GM12878 (cell line): ENCODE measurements around the gene SGCD. TPM values are rescaled to one million over a fixed set of nuclear protein-coding genes. Genes with fewer than 3 reads are reported as not detected.

Experiments used
- ATAC-seq: fragments of 200-7000 bp; cut with Tn5 transposase; 3 replicates; pipeline ENCODE4 v1.9.1; 2020; ENCODE audit warnings: mild to moderate bottlenecking, moderate library complexity
- BruUV-seq: library from RNA; stranded (reverse); fragments of 400-500 nt; replicated peaks from 2 replicates; lab custom pipeline; 2021; lab: Mats Ljungman, UMichigan
- CTCF ChIA-PET: fragments of 300-600 bp; sonication (Branson Sonifier 250); formaldehyde crosslinking; extraction: SDS; loops from one replicate; lab custom pipeline; 2021; ENCODE audit warnings: inconsistent platforms; lab: Yijun Ruan, JAX
- POLR2A ChIA-PET: fragments of 350-600 bp; formaldehyde crosslinking; extraction: SDS; loops from one replicate; lab custom pipeline; 2021; ENCODE audit warnings: inconsistent platforms; lab: Charles Lee
- RAD21 ChIA-PET: fragments of 300-600 bp; sonication (Branson Sonifier 250); formaldehyde crosslinking; loops from one replicate; lab custom pipeline; 2023; ENCODE audit warnings: antibody characterized with exemption; ENCODE audit not compliant: unreplicated experiment; lab: Charles Lee
- SMC1A ChIA-PET: fragments of 300-600 bp; sonication (Branson Sonifier 250); formaldehyde crosslinking; loops from one replicate; lab custom pipeline; 2023; ENCODE audit not compliant: unreplicated experiment, uncharacterized antibody; lab: Charles Lee
- DNase-seq: peaks from one replicate; pipeline ENCODE4 v3.0.0-alpha.2; 2011; ENCODE audit warnings: low read depth, low spot score
- FAIRE-seq: peaks from 3 replicates; lab custom pipeline; 2011; peaks lifted over from hg19 to GRCh38; lab: Jason Lieb, UNC
- H2AFZ ChIP-seq: 2 replicates; pipeline ENCODE4 v1.6.0; 2011; ENCODE audit warnings: low read depth, low read length, control low read depth; ENCODE audit not compliant: control insufficient read depth
- H3K27ac ChIP-seq: 2 replicates; pipeline ENCODE4 v1.5.1; 2011; ENCODE audit warnings: control low read depth; ENCODE audit not compliant: control insufficient read depth, insufficient read depth
- H3K27me3 ChIP-seq, 2 experiments: replicated peaks in 1 of 2; 2 replicates each; pipeline versions ENCODE4 v1.6.0 to v1.6.1; 2011; ENCODE audit warnings: low read length in 1 of 2; ENCODE audit not compliant: control insufficient read depth in 2 of 2, insufficient read depth in 2 of 2
- H3K36me3 ChIP-seq, 2 experiments: 2 replicates each; pipeline ENCODE4 v1.5.1; 2011; ENCODE audit warnings: low read length in 1 of 2; ENCODE audit not compliant: control insufficient read depth in 2 of 2, insufficient read depth in 2 of 2
- H3K4me1 ChIP-seq: 2 replicates; pipeline ENCODE4 v1.6.1; 2011; ENCODE audit warnings: mild to moderate bottlenecking, low read length, moderate library complexity, mixed read lengths; ENCODE audit not compliant: control insufficient read depth, insufficient read depth
- H3K4me2 ChIP-seq: 2 replicates; pipeline ENCODE4 v1.6.0; 2011; ENCODE audit warnings: control low read depth; ENCODE audit not compliant: control insufficient read depth, insufficient read depth
- H3K4me3 ChIP-seq: fragments of 200-600 bp; sonication (generic); 2 replicates; pipeline ENCODE4 v1.5.1; 2016
- H3K79me2 ChIP-seq: 2 replicates; pipeline ENCODE4 v1.6.0; 2011; ENCODE audit warnings: low read length; ENCODE audit not compliant: control insufficient read depth, insufficient read depth
- H3K9ac ChIP-seq: 2 replicates; pipeline ENCODE4 v1.8.0; 2011; ENCODE audit warnings: low read length, control low read depth, mixed read lengths; ENCODE audit not compliant: control insufficient read depth, insufficient read depth
- H3K9me3 ChIP-seq: replicated peaks from 3 replicates; pipeline ENCODE4 v1.5.1; 2011; ENCODE audit warnings: mild to moderate bottlenecking, low read length; ENCODE audit not compliant: control insufficient read depth, insufficient read depth
- H4K20me1 ChIP-seq: 2 replicates; pipeline ENCODE4 v1.6.0; 2011; ENCODE audit not compliant: control insufficient read depth, insufficient read depth
- ASH2L ChIP-seq: fragments of 300-600, 200-600 bp; sonication (generic); IDR thresholded peaks from 2 replicates; pipeline ENCODE4 v1.6.1; 2017; ENCODE audit warnings: low read depth, mild to moderate bottlenecking, borderline replicate concordance
- EZH2 ChIP-seq: IDR thresholded peaks from 2 replicates; pipeline ENCODE4 v1.6.1; 2012; ENCODE audit warnings: low read depth, mild to moderate bottlenecking, control low read depth, inconsistent platforms, low read length, borderline replicate concordance; ENCODE audit not compliant: control insufficient read depth
- HCFC1 ChIP-seq: fragments of 150-350 bp; IDR thresholded peaks from 2 replicates; pipeline ENCODE4 v1.6.1; 2014; ENCODE audit warnings: low read length
- MXI1 ChIP-seq: fragments of 150-350 bp; IDR thresholded peaks from 2 replicates; pipeline ENCODE4 v1.6.1; 2011; ENCODE audit warnings: low read depth, mild to moderate bottlenecking, inconsistent platforms, low read length, improper control_type of control experiment
- RAD51 ChIP-seq: fragments of 450-650 bp; IDR thresholded peaks from 2 replicates; pipeline ENCODE4 v1.6.1; 2016; ENCODE audit warnings: moderate library complexity, mild to moderate bottlenecking, inconsistent platforms
- in situ Hi-C: fragments of 300-500 bp; cut with MboI; formaldehyde crosslinking; loops from 9 replicates; pipeline ENCODE4 v1.14.3; 2018; ENCODE audit warnings: mixed read lengths
- intact Hi-C: fragments of 100-400 bp; cut with micrococcal nuclease; formaldehyde crosslinking; loops from one replicate; pipeline ENCODE4 v1.14.2; 2022; ENCODE audit not compliant: unreplicated experiment
- polyA plus RNA-seq, 11 experiments: library from polyadenylated mRNA; depleted of rRNA in 4 of 11; unstranded in 6 of 11; stranded (reverse) in 5 of 11; fragments of >200 nt; fragmentation: Nextera tagmentation in 4 of 11; fragmentation: Illumina TruSeq in 1 of 11; extraction: Ambion mirVana in 4 of 11; extraction: Trizol in 1 of 11; gene quantifications; 1 replicate in 1 of 11; 2 replicates in 10 of 11; pipeline versions ENCODE4 v1.2.1 to v1.2.3, GENCODE V29; 2011 to 2016; ENCODE audit warnings: inconsistent platforms in 2 of 11, missing spikeins in 2 of 11, low read depth in 1 of 11
- total RNA-seq, 4 experiments: library from RNA; depleted of rRNA in 3 of 4; stranded (reverse); fragments of >200 nt in 3 of 4; fragmentation: Illumina TruSeq in 1 of 4; extraction: Trizol in 1 of 4; gene quantifications; 2 replicates each; pipeline versions ENCODE4 v1.2.1 to v1.2.3, GENCODE V29; 2013 to 2021
- TF ChIP-seq, protein P1 (sequence below): fragments of 450-650 bp; IDR thresholded peaks from 2 replicates; pipeline ENCODE4 v1.6.1; 2018; ENCODE audit warnings: mild to moderate bottlenecking, low read depth, moderate library complexity; ENCODE audit not compliant: partially characterized antibody
- TF ChIP-seq, protein P2 (sequence below): fragments of 150-350 bp; IDR thresholded peaks from 2 replicates; pipeline ENCODE4 v1.6.1; 2014; ENCODE audit warnings: mild to moderate bottlenecking, low read depth, low read length

The SGCD gene
- total and polyA plus RNA-seq, 10 of the 15 experiments (the other 5 are each of a cell fraction or from before 2014, with no cell fraction given): 0.06 TPM; not detected in 9

- TF ChIP-seq, protein P1, sequence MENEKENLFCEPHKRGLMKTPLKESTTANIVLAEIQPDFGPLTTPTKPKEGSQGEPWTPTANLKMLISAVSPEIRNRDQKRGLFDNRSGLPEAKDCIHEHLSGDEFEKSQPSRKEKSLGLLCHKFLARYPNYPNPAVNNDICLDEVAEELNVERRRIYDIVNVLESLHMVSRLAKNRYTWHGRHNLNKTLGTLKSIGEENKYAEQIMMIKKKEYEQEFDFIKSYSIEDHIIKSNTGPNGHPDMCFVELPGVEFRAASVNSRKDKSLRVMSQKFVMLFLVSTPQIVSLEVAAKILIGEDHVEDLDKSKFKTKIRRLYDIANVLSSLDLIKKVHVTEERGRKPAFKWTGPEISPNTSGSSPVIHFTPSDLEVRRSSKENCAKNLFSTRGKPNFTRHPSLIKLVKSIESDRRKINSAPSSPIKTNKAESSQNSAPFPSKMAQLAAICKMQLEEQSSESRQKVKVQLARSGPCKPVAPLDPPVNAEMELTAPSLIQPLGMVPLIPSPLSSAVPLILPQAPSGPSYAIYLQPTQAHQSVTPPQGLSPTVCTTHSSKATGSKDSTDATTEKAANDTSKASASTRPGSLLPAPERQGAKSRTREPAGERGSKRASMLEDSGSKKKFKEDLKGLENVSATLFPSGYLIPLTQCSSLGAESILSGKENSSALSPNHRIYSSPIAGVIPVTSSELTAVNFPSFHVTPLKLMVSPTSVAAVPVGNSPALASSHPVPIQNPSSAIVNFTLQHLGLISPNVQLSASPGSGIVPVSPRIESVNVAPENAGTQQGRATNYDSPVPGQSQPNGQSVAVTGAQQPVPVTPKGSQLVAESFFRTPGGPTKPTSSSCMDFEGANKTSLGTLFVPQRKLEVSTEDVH: no peak
- TF ChIP-seq EZH2: no peak
- no peak for TF ChIP-seq ASH2L
- no peak for TF ChIP-seq RAD51
- no peak for TF ChIP-seq MXI1
Measured at GRCh38 chr5:156386976-156387375, 60.0 kb downstream of the SGCD start (continued).

DNA sequence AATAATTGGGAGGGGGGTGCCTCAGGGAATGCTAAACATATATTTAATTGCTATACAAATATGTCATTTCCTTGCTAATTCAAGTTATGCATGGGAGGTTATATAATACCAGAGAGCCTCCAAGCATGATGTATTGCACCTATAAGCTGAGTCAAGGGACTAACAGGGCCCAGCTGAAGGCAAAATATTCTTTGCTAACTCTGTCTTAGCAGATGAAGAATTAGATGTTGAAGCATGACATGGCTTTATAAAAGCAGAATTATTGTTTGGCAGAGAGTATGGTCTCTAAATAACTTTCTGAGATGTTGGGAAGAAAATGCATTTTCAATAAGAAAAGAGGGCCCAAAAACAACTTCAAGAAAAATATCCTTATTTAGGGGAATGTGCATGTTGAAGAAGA is 60.4 kb downstream of the SGCD start:
- FAIRE-seq (no peak), ATAC-seq (no peak), DNase-seq (no peak)
- Histone ChIP-seq H3K27ac (no peak overlapping the region), H3K9ac (no peak overlapping the region), H3K27me3 (no peaks in the 10 kb centered on the region), H3K4me2 (no peak overlapping the region), H3K79me2 (no peaks in the 10 kb centered on the region), H4K20me1 (no peaks in the 10 kb centered on the region), H3K4me1 (no peaks in the 10 kb centered on the region), H3K4me3 (no peak overlapping the region), H3K36me3 (no peaks in the 10 kb centered on the region), H3K9me3 (no peaks in the 10 kb centered on the region), H2AFZ (no peak overlapping the region)
- ChIA-PET RAD21 (no interaction called here), CTCF (no interaction called here), SMC1A (interaction anchor here (1.5 kb wide), 1 partner anchor 12 kb away, joined by 6 read pairs; no protein-coding TSS in a partner anchor), POLR2A (no interaction called here)
- TF ChIP-seq, protein P2, sequence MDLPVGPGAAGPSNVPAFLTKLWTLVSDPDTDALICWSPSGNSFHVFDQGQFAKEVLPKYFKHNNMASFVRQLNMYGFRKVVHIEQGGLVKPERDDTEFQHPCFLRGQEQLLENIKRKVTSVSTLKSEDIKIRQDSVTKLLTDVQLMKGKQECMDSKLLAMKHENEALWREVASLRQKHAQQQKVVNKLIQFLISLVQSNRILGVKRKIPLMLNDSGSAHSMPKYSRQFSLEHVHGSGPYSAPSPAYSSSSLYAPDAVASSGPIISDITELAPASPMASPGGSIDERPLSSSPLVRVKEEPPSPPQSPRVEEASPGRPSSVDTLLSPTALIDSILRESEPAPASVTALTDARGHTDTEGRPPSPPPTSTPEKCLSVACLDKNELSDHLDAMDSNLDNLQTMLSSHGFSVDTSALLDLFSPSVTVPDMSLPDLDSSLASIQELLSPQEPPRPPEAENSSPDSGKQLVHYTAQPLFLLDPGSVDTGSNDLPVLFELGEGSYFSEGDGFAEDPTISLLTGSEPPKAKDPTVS: no peak
- no peak for TF ChIP-seq HCFC1
- in situ Hi-C loops (no loop called here), intact Hi-C loops (no loop called here)
- no TSS peak for BruUV-seq
